GM19193 (cell line): Measurements from ENCODE around the gene SNED1.

Experiments used
- POLR2A ChIP-seq: IDR thresholded peaks from 4 replicates; pipeline ENCODE4 v1.6.1; 2011; ENCODE audit not compliant: insufficient read depth, insufficient read length; ENCODE audit errors: extremely low read depth

Gene SNED1

GRCh38 chr2:241136661-241137260 lies 138.3 kb downstream of the SNED1 start:
- no peak for TF ChIP-seq POLR2A

- TF ChIP-seq POLR2A, result no peak
These were observed 139.1 kb downstream of the SNED1 start for GRCh38 chr2:241137276-241138190.

- TF ChIP-seq POLR2A, result no peak
These were observed 140.1 kb downstream of the SNED1 start for GRCh38 chr2:241138471-241138870.

- TF ChIP-seq POLR2A, result no peak
These were observed 141.4 kb downstream of the SNED1 start for GRCh38 chr2:241139531-241140444.

GRCh38 chr2:241140445-241140840 lies 142.0 kb downstream of the SNED1 start:
- no peak for TF ChIP-seq POLR2A

- no peak for TF ChIP-seq POLR2A
These were observed 142.9 kb downstream of the SNED1 start for GRCh38 chr2:241141214-241141770.

- TF ChIP-seq POLR2A, result no peak
These were observed 143.6 kb downstream of the SNED1 start for GRCh38 chr2:241142063-241142462.

GRCh38 chr2:241142593-241142992 lies 144.2 kb downstream of the SNED1 start:
- no peak for TF ChIP-seq POLR2A
